PFSK-1 (cell line): ENCODE results near the gene BZW2.

Experiments used
- FOXP2 ChIP-seq: optimal IDR thresholded peaks from 2 replicates; pipeline ENCODE3; 2011; ENCODE audit warnings: borderline replicate concordance, control low read depth, inconsistent platforms; ENCODE audit not compliant: insufficient read depth; ENCODE audit errors: extremely low read length, extremely low read depth
- POLR2AphosphoS5 ChIP-seq: IDR thresholded peaks from 2 replicates; pipeline ENCODE4 v1.6.1; 2012; ENCODE audit warnings: low read depth, mild to moderate bottlenecking, control low read depth, low read length, moderate library complexity
- REST ChIP-seq, 2 experiments: IDR thresholded peaks; 2 replicates each; pipeline versions ENCODE4 v1.6.1 to v1.8.0; 2011 to 2012; ENCODE audit warnings: low read depth in 2 of 2, low read length in 2 of 2, control low read depth in 1 of 2, inconsistent platforms in 1 of 2, mild to moderate bottlenecking in 1 of 2, moderate library complexity in 1 of 2; ENCODE audit not compliant: insufficient read depth in 1 of 2
- SIN3A ChIP-seq: IDR thresholded peaks from 2 replicates; pipeline ENCODE4 v1.6.1; 2012; ENCODE audit warnings: mild to moderate bottlenecking, low read length, moderate library complexity, borderline replicate concordance; ENCODE audit not compliant: insufficient read depth
- TAF1 ChIP-seq: IDR thresholded peaks from 2 replicates; pipeline ENCODE4 v1.6.1; 2012; ENCODE audit warnings: low read length, control low read depth, borderline replicate concordance; ENCODE audit not compliant: insufficient read depth

GRCh38 chr7:16652240-16652583 is 6.2 kb downstream of the BZW2 start:
- no peak for TF ChIP-seq POLR2AphosphoS5
- no peak for TF ChIP-seq TAF1
- no peak for TF ChIP-seq REST (IDR thresholded peaks at IDR 0.05; ENCODE audit: insufficient read depth in 1 of 2, low read depth in 2 of 2, low read length in 2 of 2)
- TF ChIP-seq SIN3A: no peak
- TF ChIP-seq FOXP2: no peak
